HG03108 (cell line): ENCODE data around the gene GTF3C1.
"Not testable (repeated sequence)": the region's sequence is repeated elsewhere in the genome, so short reads cannot be mapped to it uniquely, and the experiment has no call there.

Experiments
- ATAC-seq: cut with Tn5 transposase; IDR thresholded peaks from one replicate; pipeline ENCODE4 v1.9.1; 2021; ENCODE audit warnings: moderate library complexity; ENCODE audit not compliant: unreplicated experiment

GTF3C1 gene

GRCh38 chr16:27448532-27449433 is 100.9 kb downstream of the GTF3C1 start:
- no peak for ATAC-seq

- ATAC-seq = no peak
These were observed 102.4 kb downstream of the GTF3C1 start for GRCh38 chr16:27447301-27447700.

DNA sequence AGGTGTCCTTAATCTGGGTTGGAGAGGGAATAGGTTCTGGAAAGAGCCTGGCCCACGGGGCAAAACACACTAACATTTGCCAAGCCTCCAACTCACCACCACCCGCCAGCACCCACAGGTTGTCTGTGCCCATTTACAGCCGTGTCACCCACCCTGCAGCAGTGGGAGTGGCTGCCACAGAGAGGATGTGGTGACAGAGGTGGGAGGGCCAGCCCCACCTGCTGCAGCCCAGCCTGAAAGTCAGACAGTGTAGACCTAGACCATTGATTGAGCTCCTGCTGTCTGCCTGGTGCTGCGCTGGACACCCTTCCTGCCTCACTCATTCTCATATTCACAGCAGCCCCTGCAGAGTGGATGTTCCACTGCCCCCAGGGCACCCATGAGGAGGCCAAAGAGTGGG is 103.0 kb downstream of the GTF3C1 start:
- no peak for ATAC-seq

- no peak for ATAC-seq
These were observed 104.1 kb downstream of the GTF3C1 start for GRCh38 chr16:27445502-27446175.

DNA sequence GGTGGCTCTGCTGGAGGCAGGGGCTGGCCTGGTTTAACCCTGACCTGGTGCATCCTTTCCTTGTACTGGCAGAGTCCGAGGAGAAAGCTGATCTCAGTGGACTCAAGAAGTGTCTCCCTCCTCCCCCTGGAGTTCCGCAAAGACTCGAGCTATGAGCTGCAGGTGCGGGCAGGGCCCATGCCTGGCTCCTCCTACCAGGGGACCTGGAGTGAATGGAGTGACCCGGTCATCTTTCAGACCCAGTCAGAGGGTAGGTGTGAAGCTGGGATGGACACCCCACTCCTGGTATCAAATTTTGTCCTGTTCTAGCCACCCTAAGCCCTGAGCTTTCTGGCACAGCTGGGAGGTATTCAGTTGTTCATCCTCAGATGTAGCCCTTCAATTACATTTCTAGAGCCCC is 105.2 kb downstream of the GTF3C1 start:
- no peak for ATAC-seq

DNA sequence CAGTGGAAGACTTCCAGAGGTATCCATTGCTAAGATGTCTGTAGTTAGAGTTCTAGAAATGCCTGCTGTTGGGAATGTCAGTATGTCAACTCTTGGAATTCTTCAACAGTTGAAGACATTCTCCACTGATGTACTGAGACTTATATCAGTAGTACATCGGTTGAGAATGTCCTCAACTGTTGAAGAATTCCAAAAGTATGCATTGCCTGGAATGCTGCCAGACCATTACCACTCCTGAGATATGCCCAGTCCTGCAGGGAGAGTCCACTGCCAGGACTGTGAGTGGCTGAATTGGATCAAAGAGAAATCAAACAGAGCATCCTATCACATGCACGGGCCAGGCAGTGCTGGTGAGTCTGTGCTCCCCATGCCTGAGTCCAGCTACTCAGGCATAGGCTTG is 105.7 kb downstream of the GTF3C1 start:
- ATAC-seq = no peak

GRCh38 chr16:27441998-27442397 is 107.7 kb downstream of the GTF3C1 start:
- no peak for ATAC-seq

- no peak for ATAC-seq
These were observed 108.4 kb downstream of the GTF3C1 start for GRCh38 chr16:27441276-27441675.

GRCh38 chr16:27439271-27440018 is 110.3 kb downstream of the GTF3C1 start:
- ATAC-seq = no peak

DNA sequence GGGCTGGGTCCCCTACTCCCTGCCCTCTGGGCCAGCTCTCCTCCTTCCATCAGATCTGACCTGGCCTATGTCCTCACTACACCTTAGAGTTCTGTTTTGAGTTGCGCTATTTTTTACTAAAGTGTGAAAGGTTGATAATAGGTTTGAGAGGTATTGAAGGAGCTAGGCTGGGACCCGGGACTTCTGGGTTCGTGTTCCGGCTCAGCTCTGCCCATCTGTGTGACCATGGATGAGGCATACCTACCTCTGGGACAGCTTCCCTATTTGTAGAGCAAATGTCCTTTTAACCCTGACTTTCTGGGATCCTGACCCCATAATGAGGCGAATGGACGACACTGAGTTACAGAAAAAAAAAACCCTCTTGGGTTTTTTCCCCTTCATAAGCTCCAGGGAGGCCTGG is 111.8 kb downstream of the GTF3C1 start:
- ATAC-seq = no peak

GRCh38 chr16:27436921-27437650 is 112.6 kb downstream of the GTF3C1 start:
- ATAC-seq = no peak

- no peak for ATAC-seq
These were observed 113.6 kb downstream of the GTF3C1 start for GRCh38 chr16:27436065-27436464.

- not testable (repeated sequence) for ATAC-seq
These were observed 114.6 kb downstream of the GTF3C1 start for GRCh38 chr16:27435146-27435545.

DNA sequence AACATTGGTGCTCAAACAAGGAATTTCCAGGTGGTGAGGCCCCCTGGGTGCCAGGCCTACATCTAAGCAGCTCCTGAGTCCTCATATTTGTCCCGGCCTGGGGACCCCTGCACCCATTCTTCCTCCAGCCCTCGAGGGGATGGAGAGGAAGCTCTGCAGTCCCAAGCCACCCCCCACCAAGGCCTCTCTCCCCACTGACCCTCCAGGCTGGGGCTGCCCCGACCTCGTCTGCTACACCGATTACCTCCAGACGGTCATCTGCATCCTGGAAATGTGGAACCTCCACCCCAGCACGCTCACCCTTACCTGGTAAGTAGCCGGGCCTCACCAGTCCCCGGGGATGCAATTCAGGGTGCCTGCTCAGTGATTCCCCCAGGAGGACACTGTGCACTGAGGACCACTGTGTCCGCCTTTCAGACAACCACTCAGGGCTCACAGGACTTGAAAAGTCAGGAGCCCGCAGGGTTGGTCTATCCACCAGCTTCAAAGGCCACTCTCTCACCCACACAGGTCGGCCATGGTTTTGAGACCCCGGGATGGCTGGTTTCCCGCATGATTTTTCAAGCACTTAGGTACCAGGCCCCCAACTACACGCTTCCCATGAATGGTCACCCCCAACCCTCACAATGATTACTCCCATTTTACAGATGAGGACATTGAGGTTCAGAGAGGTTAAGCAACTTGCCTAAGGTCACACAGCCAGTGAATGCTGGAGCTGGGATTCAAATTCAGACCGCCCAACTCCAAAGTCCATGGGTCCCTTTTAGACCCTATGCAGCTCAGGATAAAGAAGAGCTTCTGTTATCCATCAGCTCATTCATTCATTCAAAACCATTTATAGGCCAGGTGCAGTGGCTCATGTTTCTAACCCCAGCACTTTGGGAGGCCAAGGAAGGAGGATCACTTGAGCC is 115.3 kb downstream of the GTF3C1 start:
- ATAC-seq = no peak

DNA sequence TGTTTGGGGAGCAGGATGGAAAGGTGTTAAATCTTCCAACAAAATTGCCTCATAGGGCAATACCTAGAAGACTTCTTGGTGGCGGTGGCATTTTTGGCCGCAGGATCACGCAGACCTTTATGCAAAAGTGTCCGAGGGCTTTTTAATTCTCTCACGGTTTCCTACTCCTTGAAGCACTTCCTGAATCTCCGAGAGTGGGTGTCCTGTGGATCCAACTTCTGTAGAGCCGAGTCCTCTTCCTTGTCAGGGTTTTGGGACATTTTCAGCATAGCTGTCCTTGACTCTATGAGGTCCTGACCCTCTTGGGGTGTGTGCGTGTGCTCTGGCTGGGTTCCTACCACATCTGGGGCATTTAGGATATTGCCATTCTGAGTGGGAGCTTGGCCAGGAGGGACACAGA is 116.1 kb downstream of the GTF3C1 start:
- ATAC-seq = no peak

DNA sequence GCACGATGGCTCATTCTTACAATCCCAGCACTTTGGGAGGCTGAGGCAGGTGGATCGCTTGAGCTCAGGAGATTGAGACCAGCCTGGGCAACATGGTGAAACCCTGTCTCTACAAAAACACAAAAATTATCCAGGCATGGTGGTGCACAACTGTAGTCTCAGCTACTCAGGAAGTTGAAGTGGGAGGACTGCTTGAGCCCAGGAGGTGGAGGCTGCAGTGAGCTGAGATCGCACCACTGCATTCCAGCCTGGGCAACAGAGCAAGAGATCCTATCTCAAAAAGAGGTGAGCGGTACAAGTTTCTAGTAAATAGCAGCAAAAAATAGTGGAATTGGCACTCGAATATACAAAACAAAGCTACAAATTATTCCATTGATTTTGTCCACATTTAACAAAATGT is 116.5 kb downstream of the GTF3C1 start:
- ATAC-seq = not testable (repeated sequence)

DNA sequence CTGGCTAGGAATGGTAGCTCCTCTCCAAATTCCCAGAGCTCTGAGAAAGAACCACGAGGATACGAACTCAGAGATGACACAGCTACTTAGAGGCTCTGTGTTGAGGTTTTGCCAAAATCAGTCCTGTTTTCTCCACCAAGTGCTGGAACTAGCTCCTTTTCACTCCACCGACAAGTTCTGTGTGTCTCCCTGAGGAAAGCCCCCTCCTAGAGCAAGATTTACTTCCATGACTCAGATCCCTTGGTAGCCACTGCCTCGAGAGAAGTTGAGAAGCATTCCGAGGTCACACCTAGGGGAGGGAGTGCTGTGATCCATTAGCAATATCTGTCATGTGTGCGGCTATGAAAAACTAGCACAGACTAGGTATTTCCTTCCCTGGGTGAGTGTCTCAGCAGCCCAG is 117.2 kb downstream of the GTF3C1 start:
- no peak for ATAC-seq

GRCh38 chr16:27431773-27432532 is 117.8 kb downstream of the GTF3C1 start:
- no peak for ATAC-seq

- ATAC-seq = no peak
These were observed 118.7 kb downstream of the GTF3C1 start for GRCh38 chr16:27430923-27431484.
